PC-3 (cell line): Measurements from ENCODE around the gene ZNF629. TPM values are rescaled to one million over a fixed set of nuclear protein-coding genes. Genes with fewer than 3 reads are reported as not detected.

Experiments used
- ATAC-seq: fragments of 200-7000 bp; cut with Tn5 transposase; 2 replicates; pipeline ENCODE4 v1.9.1; 2020; ENCODE audit warnings: mild to moderate bottlenecking, moderate library complexity
- BruUV-seq: library from RNA; stranded (reverse); fragments of 400-500 nt; replicated peaks from 2 replicates; lab custom pipeline; 2021; lab: Mats Ljungman, UMichigan
- CTCF ChIA-PET: fragments of 300-600 bp; sonication (Branson Sonifier 250); formaldehyde crosslinking; loops from one replicate; lab custom pipeline; 2022; ENCODE audit warnings: antibody characterized with exemption; lab: Charles Lee
- POLR2A ChIA-PET: fragments of 300-600 bp; sonication (Branson Sonifier 250); formaldehyde crosslinking; loops from one replicate; lab custom pipeline; 2022; ENCODE audit warnings: antibody characterized with exemption; ENCODE audit not compliant: unreplicated experiment; lab: Charles Lee
- DNase-seq: peaks from one replicate; pipeline ENCODE4 v3.0.0-alpha.2; 2015
- H2AFZ ChIP-seq: fragments of 300-600 bp; sonication (generic); 2 replicates; pipeline ENCODE4 v1.6.0; 2016; ENCODE audit warnings: antibody characterized with exemption, low read length
- H3F3A ChIP-seq: fragments of 300-600 bp; sonication (generic); one replicate; pipeline ENCODE4 v1.6.0; 2017; ENCODE audit warnings: antibody characterized with exemption, low read length, control low read depth, mild to moderate bottlenecking; ENCODE audit not compliant: unreplicated experiment
- H3K27ac ChIP-seq: fragments of 300-600 bp; sonication (generic); 2 replicates; pipeline ENCODE4 v1.5.1; 2016; ENCODE audit warnings: mild to moderate bottlenecking, low read length
- H3K27me3 ChIP-seq: fragments of 300-600 bp; sonication (generic); 2 replicates; pipeline ENCODE4 v1.6.1; 2016; ENCODE audit warnings: low read length, mixed read lengths
- H3K36me3 ChIP-seq: fragments of 300-600 bp; sonication (generic); 2 replicates; pipeline ENCODE4 v1.6.1; 2016; ENCODE audit warnings: low read depth, mixed run types, low read length, mixed read lengths
- H3K4me1 ChIP-seq: fragments of 300-600 bp; sonication (generic); 2 replicates; pipeline ENCODE4 v1.5.1; 2016; ENCODE audit warnings: low read length; ENCODE audit not compliant: insufficient read depth
- H3K4me2 ChIP-seq: fragments of 300-600 bp; sonication (generic); 2 replicates; pipeline ENCODE4 v1.6.0; 2016; ENCODE audit warnings: low read length
- H3K4me3 ChIP-seq: fragments of 300-600 bp; sonication (generic); 2 replicates; pipeline ENCODE4 v1.5.1; 2016; ENCODE audit warnings: mild to moderate bottlenecking, low read length, mixed read lengths
- H3K79me2 ChIP-seq: fragments of 300-600 bp; sonication (generic); 2 replicates; pipeline ENCODE4 v1.6.1; 2017; ENCODE audit warnings: low read length, mixed read lengths
- H3K9ac ChIP-seq: fragments of 300-600 bp; sonication (generic); 2 replicates; pipeline ENCODE4 v1.6.0; 2016; ENCODE audit warnings: mild to moderate bottlenecking, low read length
- H3K9me2 ChIP-seq: fragments of 300-600 bp; sonication (generic); replicated peaks from 2 replicates; pipeline ENCODE4 v1.6.1; 2016; ENCODE audit warnings: mixed run types, low read length, mixed read lengths
- H3K9me3 ChIP-seq: fragments of 300-600 bp; sonication (generic); 2 replicates; pipeline ENCODE4 v1.6.1; 2016; ENCODE audit warnings: low read length, mixed read lengths
- H4K20me1 ChIP-seq: fragments of 300-600 bp; sonication (generic); 2 replicates; pipeline ENCODE4 v1.6.1; 2016; ENCODE audit warnings: low read length, mixed read lengths
- CTCF ChIP-seq: fragments of 300-600 bp; sonication (generic); conservative IDR thresholded peaks from 2 replicates; pipeline ENCODE4 v1.5.1; 2017; ENCODE audit warnings: antibody characterized with exemption, low read depth, mild to moderate bottlenecking, low read length
- EZH2 ChIP-seq: fragments of 300-600 bp; sonication (generic); IDR thresholded peaks from one replicate; pipeline ENCODE4 v1.6.1; 2017; ENCODE audit warnings: antibody characterized with exemption, mild to moderate bottlenecking, low read length; ENCODE audit not compliant: unreplicated experiment
- EZH2phosphoT487 ChIP-seq: fragments of 300-600 bp; sonication (generic); IDR thresholded peaks from 2 replicates; pipeline ENCODE4 v1.6.1; 2018; ENCODE audit warnings: mild to moderate bottlenecking, antibody characterized with exemption, low read length, borderline replicate concordance
- intact Hi-C: fragments of 100-400 bp; cut with micrococcal nuclease; formaldehyde crosslinking; loops from 2 replicates; pipeline ENCODE4 v1.9.0; 2023
- total RNA-seq: library from RNA; depleted of rRNA; stranded (reverse); fragments of >200 nt; gene quantifications from 2 replicates; pipeline ENCODE4 v1.2.3, GENCODE V29; 2014

The ZNF629 gene
- total RNA-seq, 1 experiment from 2014 or later: 7.8 TPM

GRCh38 chr16:30758988-30759491 is 28.0 kb downstream of the ZNF629 start:
- no peak overlapping the region for H3K4me2 ChIP-seq
- H3K27ac ChIP-seq: no peak overlapping the region
- H3K9me2 ChIP-seq: no peaks in the 10 kb centered on the region
- peaks cover 2% of the 10 kb centered on the region; the same call in 1 of the 2 replicates for H3K36me3 ChIP-seq
- no peak overlapping the region for H3K9ac ChIP-seq
- DNase-seq (no peak), ATAC-seq (no peak)
- H4K20me1 ChIP-seq: peaks cover 4% of the 10 kb centered on the region; the same call in 1 of the 2 replicates
- TF ChIP-seq CTCF (no peak), EZH2 (no peak), EZH2phosphoT487 (no peak)
- ChIA-PET POLR2A (no interaction called here), CTCF (no interaction called here)
- no peak overlapping the region for H2AFZ ChIP-seq
- peaks cover 20% of the 10 kb centered on the region for H3K4me1 ChIP-seq
- H3K9me3 ChIP-seq: no peaks in the 10 kb centered on the region
- BruUV-seq: no TSS peak
- H3F3A ChIP-seq: no peaks in the 10 kb centered on the region
- H3K4me3 ChIP-seq: no peak overlapping the region
- no peaks in the 10 kb centered on the region for H3K27me3 ChIP-seq
- peaks cover 27% of the 10 kb centered on the region for H3K79me2 ChIP-seq
- intact Hi-C loops: no loop called here

- intact Hi-C loops: no loop called here
- no TSS peak for BruUV-seq
- TF ChIP-seq EZH2: no peak
- no peak for TF ChIP-seq CTCF
- TF ChIP-seq EZH2phosphoT487: no peak
- no peaks in the 10 kb centered on the region for H3F3A ChIP-seq
- H3K36me3 ChIP-seq: no peaks in the 10 kb centered on the region
- H3K4me3 ChIP-seq: no peak overlapping the region
- ATAC-seq: no peak
- peaks cover 8% of the 10 kb centered on the region for H3K4me1 ChIP-seq
- no peaks in the 10 kb centered on the region for H3K9me3 ChIP-seq
- no peak for DNase-seq
- no peaks in the 10 kb centered on the region for H3K27me3 ChIP-seq
- H3K4me2 ChIP-seq: no peak overlapping the region
- H2AFZ ChIP-seq: no peak overlapping the region
- CTCF ChIA-PET: no interaction called here
- POLR2A ChIA-PET: no interaction called here
- no peaks in the 10 kb centered on the region for H3K9me2 ChIP-seq
- no peak overlapping the region for H3K27ac ChIP-seq
- H4K20me1 ChIP-seq: no peaks in the 10 kb centered on the region
- peaks cover 10% of the 10 kb centered on the region for H3K79me2 ChIP-seq
- no peak overlapping the region for H3K9ac ChIP-seq
Measured at GRCh38 chr16:30757316-30757715, 29.7 kb downstream of the ZNF629 start.

GRCh38 chr16:30756781-30757100 is 30.3 kb downstream of the ZNF629 start:
- Histone ChIP-seq H3K27me3 (no peaks in the 10 kb centered on the region), H3F3A (no peaks in the 10 kb centered on the region), H3K4me3 (no peak overlapping the region), H4K20me1 (no peaks in the 10 kb centered on the region), H3K9me3 (no peaks in the 10 kb centered on the region), H3K36me3 (no peaks in the 10 kb centered on the region), H3K79me2 (0 out of 2 replicates have a peak, but pooled peaks cover 9% of the 10 kb centered on the region), H3K4me1 (peaks cover 8% of the 10 kb centered on the region), H3K4me2 (no peak overlapping the region), H3K9ac (no peak overlapping the region), H3K9me2 (no peaks in the 10 kb centered on the region), H2AFZ (no peak overlapping the region), H3K27ac (no peak overlapping the region)
- TF ChIP-seq EZH2phosphoT487: no peak
- TF ChIP-seq EZH2: no peak
- no peak for TF ChIP-seq CTCF
- ATAC-seq (no peak), DNase-seq (no peak)
- BruUV-seq: no TSS peak
- POLR2A ChIA-PET: no interaction called here
- CTCF ChIA-PET: no interaction called here
- intact Hi-C loops: no loop called here
